ENCODE measurements around the gene SOX12. TPM values are rescaled to one million over a fixed set of nuclear protein-coding genes. Genes with fewer than 3 reads are reported as not detected.

The SOX12 gene
- total RNA-seq, 4 donors from 2014 or later: 2.4 to 21.9 (median 7.4) TPM

GRCh38 chr20:363319-364078 is 38.1 kb downstream of the SOX12 start:
- DNase-seq: no peak
- no peak overlapping the region for H3K27ac ChIP-seq

GRCh38 chr20:364905-365794 is 39.8 kb downstream of the SOX12 start:
- Histone ChIP-seq H3K36me3 (no peaks in the 10 kb centered on the region), H3K27me3 (no peaks in the 10 kb centered on the region), H3K27ac (no peak overlapping the region), H3K4me1 (no peaks in the 10 kb centered on the region), H3K4me3 (no peak overlapping the region), H3K9me3 (no peaks in the 10 kb centered on the region)
- intact Hi-C loops (cut with DNase I; ENCODE audit: low total_unique reads): no loop called here
- TF ChIP-seq CTCF (IDR thresholded peaks at IDR 0.05) (no peak), POLR2A (IDR thresholded peaks at IDR 0.05) (no peak)
- no peak for DNase-seq

More at GRCh38 chr20:363319-364078, 38.1 kb downstream of the SOX12 start:
- no peaks in the 10 kb centered on the region for H3K4me1 ChIP-seq
- no peak overlapping the region for H3K4me3 ChIP-seq
- TF ChIP-seq CTCF (IDR thresholded peaks at IDR 0.05): no peak
- TF ChIP-seq POLR2A (IDR thresholded peaks at IDR 0.05): no peak
- H3K9me3 ChIP-seq: no peaks in the 10 kb centered on the region
- intact Hi-C loops (cut with DNase I; ENCODE audit: low total_unique reads): no loop called here
- H3K36me3 ChIP-seq: no peaks in the 10 kb centered on the region
- H3K27me3 ChIP-seq: no peaks in the 10 kb centered on the region

DNA sequence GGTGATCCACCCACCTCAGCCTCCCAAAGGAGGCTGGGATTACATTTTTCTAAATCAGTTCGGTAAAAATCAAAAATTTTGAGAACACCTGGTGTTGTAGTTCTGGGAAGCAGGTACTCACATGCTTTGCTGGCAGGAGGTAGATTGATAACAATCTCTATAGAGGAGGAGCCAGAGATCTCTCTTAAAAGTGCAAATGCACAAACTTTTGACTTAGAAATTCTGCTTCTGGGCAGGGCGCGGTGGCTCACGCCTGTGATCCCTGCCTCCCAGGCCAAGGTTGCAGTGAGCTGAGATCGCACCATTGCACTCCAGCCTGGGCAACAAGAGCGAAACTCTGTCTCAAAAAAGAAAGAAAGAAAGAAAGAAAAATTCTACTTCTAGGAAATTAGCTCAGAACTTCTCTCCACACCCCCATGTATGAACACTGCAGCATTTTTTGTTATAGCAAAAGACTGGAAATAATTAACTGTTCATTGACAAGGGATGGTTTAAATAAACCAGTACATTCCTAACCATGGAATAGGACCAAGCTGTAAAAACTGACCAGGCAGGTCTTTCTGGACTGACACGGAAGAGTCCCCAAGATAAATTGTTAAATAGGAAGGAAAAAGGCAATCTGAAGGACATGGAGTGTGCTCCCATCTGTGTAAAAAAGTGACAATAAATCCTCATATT is 40.8 kb downstream of the SOX12 start:
- H3K27ac ChIP-seq: no peak overlapping the region
- H3K9me3 ChIP-seq: no peaks in the 10 kb centered on the region
- no peaks in the 10 kb centered on the region for H3K36me3 ChIP-seq
- no peak for DNase-seq
- H3K4me1 ChIP-seq: no peaks in the 10 kb centered on the region
- H3K4me3 ChIP-seq: no peak overlapping the region
- TF ChIP-seq POLR2A (IDR thresholded peaks at IDR 0.05): no peak
- no peak for TF ChIP-seq CTCF (IDR thresholded peaks at IDR 0.05)
- intact Hi-C loops (cut with DNase I; ENCODE audit: low total_unique reads): no loop called here
- H3K27me3 ChIP-seq: no peaks in the 10 kb centered on the region

GRCh38 chr20:366719-367485 is 41.5 kb downstream of the SOX12 start:
- TF ChIP-seq POLR2A (IDR thresholded peaks at IDR 0.05) (no peak), CTCF (IDR thresholded peaks at IDR 0.05) (no peak)
- Histone ChIP-seq H3K27ac (no peak overlapping the region), H3K4me3 (no peak overlapping the region), H3K27me3 (no peaks in the 10 kb centered on the region), H3K9me3 (no peaks in the 10 kb centered on the region), H3K4me1 (no peaks in the 10 kb centered on the region), H3K36me3 (no peaks in the 10 kb centered on the region)
- DNase-seq: no peak
- intact Hi-C loops (cut with DNase I; ENCODE audit: low total_unique reads): no loop called here

All from uterus (tissue), 4 donors.